Suprapubic skin (tissue), 3 donors: ENCODE measurements around the gene METRNL.
"Not testable (repeated sequence)": the region's sequence is repeated elsewhere in the genome, so short reads cannot be mapped to it uniquely, and the experiment has no call there.

Experiments
- POLR2A ChIP-seq, 2 donors: fragments of 450-650 bp; IDR thresholded peaks; one replicate each; pipeline ENCODE4 v1.6.1; 2017; ENCODE audit warnings: antibody characterized with exemption in 2 of 2, mild to moderate bottlenecking in 2 of 2, moderate library complexity in 2 of 2
- TF ChIP-seq, protein P1 (sequence below), 2 donors: fragments of 200-600 bp in 1 of 2; fragments of 450-650 bp in 1 of 2; sonication (generic) in 1 of 2; IDR thresholded peaks; one replicate each; pipeline ENCODE4 v1.5.1; 2016 to 2019; ENCODE audit warnings: antibody characterized with exemption in 2 of 2, mild to moderate bottlenecking in 1 of 2, moderate library complexity in 1 of 2

DNA sequence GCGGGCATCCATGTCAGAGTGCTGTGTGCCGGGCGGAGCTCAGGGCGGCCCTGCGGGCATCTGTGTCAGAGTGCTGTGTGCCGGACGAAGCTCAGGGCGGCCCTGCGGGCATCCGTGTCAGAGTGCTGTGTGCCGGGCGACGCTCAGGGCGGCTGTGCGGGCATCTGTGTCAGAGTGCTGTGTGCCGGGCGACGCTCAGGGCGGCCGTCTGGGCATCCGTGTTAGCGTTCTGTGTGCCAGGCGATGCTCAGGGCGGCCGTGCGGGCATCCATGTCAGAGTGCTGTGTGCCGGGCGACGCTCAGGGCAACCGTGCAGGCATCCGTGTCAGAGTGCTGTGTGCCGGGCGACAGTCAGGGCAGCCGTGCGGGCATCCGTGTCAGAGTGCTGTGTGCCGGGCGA, 55.0 kb downstream of the METRNL start:
- TF ChIP-seq, protein P1, sequence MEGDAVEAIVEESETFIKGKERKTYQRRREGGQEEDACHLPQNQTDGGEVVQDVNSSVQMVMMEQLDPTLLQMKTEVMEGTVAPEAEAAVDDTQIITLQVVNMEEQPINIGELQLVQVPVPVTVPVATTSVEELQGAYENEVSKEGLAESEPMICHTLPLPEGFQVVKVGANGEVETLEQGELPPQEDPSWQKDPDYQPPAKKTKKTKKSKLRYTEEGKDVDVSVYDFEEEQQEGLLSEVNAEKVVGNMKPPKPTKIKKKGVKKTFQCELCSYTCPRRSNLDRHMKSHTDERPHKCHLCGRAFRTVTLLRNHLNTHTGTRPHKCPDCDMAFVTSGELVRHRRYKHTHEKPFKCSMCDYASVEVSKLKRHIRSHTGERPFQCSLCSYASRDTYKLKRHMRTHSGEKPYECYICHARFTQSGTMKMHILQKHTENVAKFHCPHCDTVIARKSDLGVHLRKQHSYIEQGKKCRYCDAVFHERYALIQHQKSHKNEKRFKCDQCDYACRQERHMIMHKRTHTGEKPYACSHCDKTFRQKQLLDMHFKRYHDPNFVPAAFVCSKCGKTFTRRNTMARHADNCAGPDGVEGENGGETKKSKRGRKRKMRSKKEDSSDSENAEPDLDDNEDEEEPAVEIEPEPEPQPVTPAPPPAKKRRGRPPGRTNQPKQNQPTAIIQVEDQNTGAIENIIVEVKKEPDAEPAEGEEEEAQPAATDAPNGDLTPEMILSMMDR (IDR thresholded peaks at IDR 0.05): not testable (repeated sequence)
- TF ChIP-seq POLR2A (IDR thresholded peaks at IDR 0.05): not testable (repeated sequence)
